T-helper 2 cell treated with Interferon-gamma antibody and Interleukin-4, amounts not matched to agents 100 ng/mL and 5 ng/mL, for 36 hours (primary cell): Measurements from ENCODE around the gene EYA2. TPM values are rescaled to one million over a fixed set of nuclear protein-coding genes. Genes with fewer than 3 reads are reported as not detected.

Source experiments
- intact Hi-C: fragments of 100-400 bp; cut with micrococcal nuclease; formaldehyde crosslinking; loops from one replicate; pipeline ENCODE4 v1.15.1; 2023
- total RNA-seq: library from RNA; stranded (reverse); gene quantifications from 2 replicates; pipeline ENCODE4 v1.2.3, GENCODE V29; 2022

EYA2 gene
- total RNA-seq, 1 donor from 2014 or later, result 0.11 TPM

- intact Hi-C loops, result no loop called here
Observed at GRCh38 chr20:47216819-47217410, 322.3 kb downstream of the EYA2 start.

- intact Hi-C loops, result no loop called here
Observed at GRCh38 chr20:47217482-47218446, 323.1 kb downstream of the EYA2 start.

- intact Hi-C loops, result no loop called here
Observed at GRCh38 chr20:47220161-47220582, 325.5 kb downstream of the EYA2 start.

- intact Hi-C loops, result no loop called here
Observed at GRCh38 chr20:47221036-47221625, 326.5 kb downstream of the EYA2 start.

DNA sequence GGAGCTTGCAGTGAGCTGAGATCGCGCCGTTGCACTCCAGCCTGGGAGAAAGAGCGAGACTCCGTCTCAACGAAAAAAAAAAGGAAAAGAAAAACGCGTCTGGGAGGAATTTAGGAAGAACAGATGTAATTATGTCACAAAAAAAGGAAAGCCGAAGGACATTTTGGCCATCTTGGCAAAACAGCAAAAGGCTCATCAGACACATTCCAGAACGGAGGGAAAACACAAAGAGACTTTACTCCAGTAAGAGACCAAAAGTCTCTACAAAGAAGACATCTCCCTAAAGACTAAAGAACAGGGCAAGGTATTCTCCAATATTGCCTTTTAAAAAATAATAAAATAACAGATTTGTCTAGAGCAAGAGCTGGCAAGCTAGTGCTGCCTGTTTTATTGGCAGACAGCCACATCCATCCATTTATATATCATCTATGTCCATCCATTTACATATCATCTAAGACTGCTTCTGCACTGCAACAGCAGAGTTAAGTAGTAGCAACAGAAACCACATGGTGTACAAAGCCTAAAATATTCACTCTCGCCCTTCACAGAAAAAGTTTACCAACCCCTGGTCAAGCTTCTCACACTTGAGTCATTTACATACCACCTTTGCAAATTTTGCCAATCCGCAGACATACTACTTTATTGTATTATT lies 328.0 kb downstream of the EYA2 start:
- intact Hi-C loops, result no loop called here

- intact Hi-C loops, result no loop called here
Observed at GRCh38 chr20:47223896-47224295, 329.3 kb downstream of the EYA2 start.

- intact Hi-C loops, result no loop called here
Observed at GRCh38 chr20:47224300-47224791, 329.7 kb downstream of the EYA2 start.

GRCh38 chr20:47224857-47225256 lies 330.2 kb downstream of the EYA2 start:
- intact Hi-C loops, result no loop called here

- intact Hi-C loops, result no loop called here
Observed at GRCh38 chr20:47225458-47225857, 330.8 kb downstream of the EYA2 start.

GRCh38 chr20:47227119-47227518 lies 332.5 kb downstream of the EYA2 start:
- intact Hi-C loops, result no loop called here

DNA sequence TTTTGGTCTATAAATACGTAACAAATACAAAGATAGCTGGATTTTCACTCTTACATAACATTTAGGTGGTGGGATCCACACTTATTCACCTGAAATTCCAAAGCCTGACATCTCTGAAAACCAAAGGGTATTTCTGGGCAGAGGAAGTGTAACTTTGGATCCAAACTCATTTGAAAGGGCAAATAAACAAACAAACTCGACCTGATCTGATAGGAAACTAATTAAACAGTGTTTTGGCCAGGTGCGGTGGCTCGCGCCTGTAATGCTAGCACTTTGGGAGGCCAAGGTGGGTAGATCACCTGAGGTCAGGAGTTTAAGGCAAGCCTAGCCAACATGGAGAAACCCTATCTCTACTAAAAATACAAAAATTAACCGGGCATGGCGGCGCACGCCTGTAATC lies 332.9 kb downstream of the EYA2 start:
- intact Hi-C loops, result no loop called here

GRCh38 chr20:47228654-47229053 lies 334.0 kb downstream of the EYA2 start:
- intact Hi-C loops, result no loop called here

GRCh38 chr20:47230811-47231256 lies 336.2 kb downstream of the EYA2 start:
- intact Hi-C loops, result no loop called here

GRCh38 chr20:47231382-47232039 lies 336.9 kb downstream of the EYA2 start:
- intact Hi-C loops, result no loop called here

DNA sequence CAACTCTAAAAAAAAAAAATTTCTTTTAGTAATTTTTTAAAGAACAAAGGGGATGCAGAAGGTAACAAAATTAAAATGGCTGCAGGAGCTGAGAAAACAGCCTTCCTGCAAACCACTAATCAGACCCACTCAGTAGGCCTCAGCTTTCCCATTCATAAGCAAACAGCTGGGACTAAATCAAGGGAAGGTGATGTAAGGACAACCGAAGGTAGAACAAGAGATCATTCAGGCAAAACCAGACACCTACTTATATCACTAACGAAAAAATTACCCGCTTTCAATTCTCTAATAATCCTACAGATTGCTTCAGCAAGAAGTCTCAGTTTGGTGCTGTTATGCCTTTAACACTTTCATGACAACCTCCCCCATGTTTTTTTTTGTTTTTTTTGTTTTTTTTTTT lies 337.9 kb downstream of the EYA2 start:
- intact Hi-C loops, result no loop called here

DNA sequence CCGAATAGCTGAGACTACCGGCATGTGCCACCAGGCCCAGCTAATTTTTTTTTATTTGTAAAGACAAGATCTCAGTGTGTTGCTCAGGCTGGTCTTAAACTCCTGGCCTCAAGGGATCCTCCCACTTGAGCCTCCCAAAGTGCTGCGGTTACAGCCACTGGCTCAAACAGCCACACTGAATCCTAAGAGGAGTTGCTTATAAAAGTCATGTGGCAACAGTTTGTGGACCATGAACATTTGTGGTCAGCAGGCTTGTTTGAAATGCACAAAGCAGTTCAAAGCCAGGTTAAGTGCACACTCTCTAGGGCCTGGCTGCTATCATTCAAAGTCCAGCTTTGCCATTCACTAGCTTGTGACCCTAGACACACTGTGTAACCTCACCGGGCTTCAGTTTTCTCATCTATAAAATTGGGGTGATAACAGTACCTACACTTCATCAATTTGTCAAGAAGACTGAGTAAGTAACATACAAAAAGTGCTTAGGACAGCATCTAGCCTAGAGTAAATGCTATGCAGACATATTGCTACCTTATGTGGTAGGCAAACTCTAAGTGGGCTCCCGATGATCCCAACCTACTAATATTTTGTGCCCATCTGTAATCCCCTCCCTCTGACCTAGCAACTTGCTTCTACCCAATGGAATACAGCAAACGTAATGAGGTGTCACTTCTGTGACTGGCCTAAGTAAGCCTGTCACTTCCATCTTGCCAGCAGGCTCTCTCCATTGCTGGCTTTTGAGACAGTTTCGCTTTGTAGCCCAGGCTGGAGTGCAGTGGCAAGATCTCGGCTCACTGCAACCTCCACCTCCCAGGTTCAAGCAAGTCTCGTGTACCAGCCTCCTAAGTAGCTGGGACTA lies 338.9 kb downstream of the EYA2 start:
- intact Hi-C loops, result no loop called here

GRCh38 chr20:47235111-47235510 lies 340.5 kb downstream of the EYA2 start:
- intact Hi-C loops, result no loop called here

DNA sequence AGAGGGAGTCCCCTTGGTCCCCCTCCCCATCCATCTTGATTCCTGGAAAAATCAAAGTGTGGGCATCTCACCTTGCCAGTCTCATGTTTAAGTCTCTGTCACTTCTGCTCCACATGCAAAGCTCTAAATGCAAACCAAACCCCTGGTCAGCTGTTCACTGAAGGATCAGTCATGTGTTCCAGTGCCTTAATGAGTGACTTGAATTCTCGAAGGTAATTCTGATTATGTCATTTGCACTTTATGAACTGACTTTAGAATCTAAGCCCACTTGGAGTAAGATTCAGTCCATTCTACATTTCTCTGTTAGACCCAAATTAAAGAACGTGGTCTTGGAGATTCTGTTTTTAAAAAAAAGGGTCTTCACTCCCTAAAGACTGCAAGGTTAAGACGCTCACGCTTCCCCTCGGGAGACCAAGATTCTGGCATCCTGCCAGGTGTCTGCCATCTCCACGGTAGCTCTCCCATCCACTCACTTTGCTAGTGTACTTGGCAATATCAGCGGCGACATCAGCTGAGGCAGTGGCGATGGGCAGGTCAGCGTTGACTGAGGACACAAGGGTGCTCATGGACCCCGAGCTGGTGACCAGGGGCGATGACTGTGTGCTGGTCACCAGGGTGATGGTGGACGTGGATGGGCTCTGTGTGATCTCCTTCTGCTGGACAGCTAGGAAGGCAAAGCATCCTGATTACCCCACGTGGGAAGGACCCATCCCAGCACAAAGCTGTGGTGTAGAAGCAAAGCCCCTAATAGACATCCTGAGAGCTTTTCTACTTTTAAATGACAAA lies 341.4 kb downstream of the EYA2 start:
- intact Hi-C loops, result no loop called here

DNA sequence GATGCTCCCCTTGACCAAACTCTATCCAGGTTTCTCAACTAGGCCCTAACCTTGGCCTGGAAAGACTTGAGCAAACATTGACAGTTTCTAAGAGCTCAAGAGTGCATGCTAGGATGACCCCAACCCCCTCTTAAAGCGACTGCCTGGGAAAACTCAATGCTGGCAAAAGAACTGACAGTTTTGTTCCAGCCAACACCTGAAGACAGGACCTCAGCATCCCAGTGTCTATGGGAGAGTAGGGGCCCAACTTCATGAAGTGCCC lies 341.9 kb downstream of the EYA2 start:
- intact Hi-C loops, result no loop called here

GRCh38 chr20:47237715-47238114 lies 343.1 kb downstream of the EYA2 start:
- intact Hi-C loops, result no loop called here
